Measurements from ENCODE around the gene GRK1.

DNA sequence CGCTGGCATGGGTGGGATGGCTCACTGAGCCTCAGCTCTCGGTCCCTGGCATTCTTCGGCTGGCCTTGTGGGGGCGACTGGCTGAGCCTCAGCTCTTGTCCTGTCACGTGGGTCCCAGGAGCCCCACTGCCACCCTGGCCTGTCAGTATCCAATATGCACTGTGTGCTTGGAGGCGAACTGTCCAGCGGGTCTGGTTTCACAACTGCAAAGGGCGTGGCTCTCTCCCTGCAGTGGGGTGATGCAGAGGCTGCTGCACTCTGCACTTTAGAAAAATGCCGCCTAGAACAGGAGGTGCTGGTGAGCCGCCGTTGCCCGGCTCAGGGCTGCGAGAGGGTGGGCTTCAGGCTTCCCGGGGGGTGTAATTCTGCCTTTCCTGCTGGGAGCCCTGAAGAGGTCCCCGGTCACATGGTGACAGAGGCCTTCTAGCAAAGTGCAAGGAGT, 75.0 kb downstream of the GRK1 start:
- TF ChIP-seq, protein P1, sequence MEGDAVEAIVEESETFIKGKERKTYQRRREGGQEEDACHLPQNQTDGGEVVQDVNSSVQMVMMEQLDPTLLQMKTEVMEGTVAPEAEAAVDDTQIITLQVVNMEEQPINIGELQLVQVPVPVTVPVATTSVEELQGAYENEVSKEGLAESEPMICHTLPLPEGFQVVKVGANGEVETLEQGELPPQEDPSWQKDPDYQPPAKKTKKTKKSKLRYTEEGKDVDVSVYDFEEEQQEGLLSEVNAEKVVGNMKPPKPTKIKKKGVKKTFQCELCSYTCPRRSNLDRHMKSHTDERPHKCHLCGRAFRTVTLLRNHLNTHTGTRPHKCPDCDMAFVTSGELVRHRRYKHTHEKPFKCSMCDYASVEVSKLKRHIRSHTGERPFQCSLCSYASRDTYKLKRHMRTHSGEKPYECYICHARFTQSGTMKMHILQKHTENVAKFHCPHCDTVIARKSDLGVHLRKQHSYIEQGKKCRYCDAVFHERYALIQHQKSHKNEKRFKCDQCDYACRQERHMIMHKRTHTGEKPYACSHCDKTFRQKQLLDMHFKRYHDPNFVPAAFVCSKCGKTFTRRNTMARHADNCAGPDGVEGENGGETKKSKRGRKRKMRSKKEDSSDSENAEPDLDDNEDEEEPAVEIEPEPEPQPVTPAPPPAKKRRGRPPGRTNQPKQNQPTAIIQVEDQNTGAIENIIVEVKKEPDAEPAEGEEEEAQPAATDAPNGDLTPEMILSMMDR (conservative IDR thresholded peaks at IDR 0.05; ENCODE audit: low read depth in 2 of 2): peak; percentile 47 to 62
- TF ChIP-seq POLR2AphosphoS5 (IDR thresholded peaks at IDR 0.05; ENCODE audit: low read depth) (no peak), EZH2 (IDR thresholded peaks at IDR 0.05; ENCODE audit: low read depth, unreplicated experiment) (no peak), EZH2phosphoT487 (IDR thresholded peaks at IDR 0.05; ENCODE audit: unreplicated experiment) (no peak), JUNB (IDR thresholded peaks at IDR 0.05; ENCODE audit: unreplicated experiment) (no peak), CREB1 (CRISPR knock-in tag; IDR thresholded peaks at IDR 0.05; ENCODE audit: low read depth) (no peak)
- TF ChIP-seq, protein P2, sequence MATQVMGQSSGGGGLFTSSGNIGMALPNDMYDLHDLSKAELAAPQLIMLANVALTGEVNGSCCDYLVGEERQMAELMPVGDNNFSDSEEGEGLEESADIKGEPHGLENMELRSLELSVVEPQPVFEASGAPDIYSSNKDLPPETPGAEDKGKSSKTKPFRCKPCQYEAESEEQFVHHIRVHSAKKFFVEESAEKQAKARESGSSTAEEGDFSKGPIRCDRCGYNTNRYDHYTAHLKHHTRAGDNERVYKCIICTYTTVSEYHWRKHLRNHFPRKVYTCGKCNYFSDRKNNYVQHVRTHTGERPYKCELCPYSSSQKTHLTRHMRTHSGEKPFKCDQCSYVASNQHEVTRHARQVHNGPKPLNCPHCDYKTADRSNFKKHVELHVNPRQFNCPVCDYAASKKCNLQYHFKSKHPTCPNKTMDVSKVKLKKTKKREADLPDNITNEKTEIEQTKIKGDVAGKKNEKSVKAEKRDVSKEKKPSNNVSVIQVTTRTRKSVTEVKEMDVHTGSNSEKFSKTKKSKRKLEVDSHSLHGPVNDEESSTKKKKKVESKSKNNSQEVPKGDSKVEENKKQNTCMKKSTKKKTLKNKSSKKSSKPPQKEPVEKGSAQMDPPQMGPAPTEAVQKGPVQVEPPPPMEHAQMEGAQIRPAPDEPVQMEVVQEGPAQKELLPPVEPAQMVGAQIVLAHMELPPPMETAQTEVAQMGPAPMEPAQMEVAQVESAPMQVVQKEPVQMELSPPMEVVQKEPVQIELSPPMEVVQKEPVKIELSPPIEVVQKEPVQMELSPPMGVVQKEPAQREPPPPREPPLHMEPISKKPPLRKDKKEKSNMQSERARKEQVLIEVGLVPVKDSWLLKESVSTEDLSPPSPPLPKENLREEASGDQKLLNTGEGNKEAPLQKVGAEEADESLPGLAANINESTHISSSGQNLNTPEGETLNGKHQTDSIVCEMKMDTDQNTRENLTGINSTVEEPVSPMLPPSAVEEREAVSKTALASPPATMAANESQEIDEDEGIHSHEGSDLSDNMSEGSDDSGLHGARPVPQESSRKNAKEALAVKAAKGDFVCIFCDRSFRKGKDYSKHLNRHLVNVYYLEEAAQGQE (IDR thresholded peaks at IDR 0.05; ENCODE audit: unreplicated experiment): no peak

Data from GM23338 (cell line).